K562 (cell line): ENCODE data around the gene RGS14. TPM values are rescaled to one million over a fixed set of nuclear protein-coding genes. Genes with fewer than 3 reads are reported as not detected.

Source experiments
- CAMTA2 ChIP-seq: fragments of 250-450 bp; sonication (Bioruptor Pico); conservative IDR thresholded peaks from 2 replicates; pipeline ENCODE4 v1.5.1; 2022
- CBFB ChIP-seq: sonication (generic); formaldehyde crosslinking; IDR thresholded peaks from 2 replicates; pipeline ENCODE4 v1.4.0; 2020; ENCODE audit warnings: mild to moderate bottlenecking, missing genetic modification reagents
- EGR1 ChIP-seq: fragments of 450-650 bp; conservative IDR thresholded peaks from 2 replicates; pipeline ENCODE4 v1.6.1; 2017; ENCODE audit warnings: mild to moderate bottlenecking
- HDAC1 ChIP-seq, 2 experiments: fragments of 450-650 bp; IDR thresholded peaks; 2 replicates each; pipeline ENCODE4 v1.6.1; 2016 to 2017; ENCODE audit warnings: inconsistent platforms in 1 of 2, mild to moderate bottlenecking in 1 of 2, moderate library complexity in 1 of 2
- HNRNPL ChIP-seq: fragments of 200-400 bp; formaldehyde crosslinking; IDR thresholded peaks from 2 replicates; pipeline ENCODE4 v1.6.1; 2017; ENCODE audit warnings: low read depth, mild to moderate bottlenecking, low read length
- KDM1A ChIP-seq, 2 experiments: fragments of 450-650 bp; IDR thresholded peaks; 2 replicates each; pipeline ENCODE4 v1.6.1; 2016; ENCODE audit warnings: mild to moderate bottlenecking in 2 of 2
- MAFG ChIP-seq: fragments of 450-650 bp; conservative IDR thresholded peaks from 2 replicates; pipeline ENCODE4 v1.6.1; 2016; ENCODE audit warnings: missing genetic modification characterization, missing compliant biosample characterization
- NFXL1 ChIP-seq: fragments of 450-650 bp; formaldehyde crosslinking; IDR thresholded peaks from 2 replicates; pipeline ENCODE4 v1.4.0; 2021; ENCODE audit warnings: mild to moderate bottlenecking
- NRF1 ChIP-seq, 2 experiments: fragments of 450-650 bp; IDR thresholded peaks in 1 of 2; conservative IDR thresholded peaks in 1 of 2; 2 replicates each; pipeline ENCODE4 v1.6.1; 2014; ENCODE audit warnings: mild to moderate bottlenecking in 2 of 2
- POLR2H ChIP-seq: IDR thresholded peaks from 2 replicates; pipeline ENCODE4 v1.6.1; 2016; ENCODE audit warnings: missing genetic modification characterization, low read depth, mild to moderate bottlenecking, control low read depth, missing compliant biosample characterization, moderate library complexity
- SIN3A ChIP-seq, 2 experiments: fragments of 150-350 bp in 1 of 2; IDR thresholded peaks; 2 replicates each; pipeline ENCODE4 v1.6.1; 2011 to 2016; ENCODE audit warnings: borderline replicate concordance in 2 of 2, low read depth in 2 of 2, low read length in 2 of 2, mild to moderate bottlenecking in 2 of 2, moderate library complexity in 2 of 2; ENCODE audit not compliant: control insufficient read depth in 1 of 2
- SIX5 ChIP-seq, 2 experiments: IDR thresholded peaks; 2 replicates each; pipeline ENCODE4 v1.6.1; 2011; ENCODE audit warnings: low read length in 2 of 2, borderline replicate concordance in 1 of 2, low read depth in 1 of 2, mild to moderate bottlenecking in 1 of 2, moderate library complexity in 1 of 2; ENCODE audit not compliant: insufficient read depth in 1 of 2
- SLC30A9 ChIP-seq: fragments of 250-450 bp; sonication (Bioruptor Pico); IDR thresholded peaks from 2 replicates; pipeline ENCODE4 v1.8.0; 2022; ENCODE audit warnings: mild to moderate bottlenecking, moderate library complexity
- STAT5A ChIP-seq: IDR thresholded peaks from 2 replicates; pipeline ENCODE4 v1.6.1; 2012; ENCODE audit warnings: low read length, inconsistent platforms, borderline replicate concordance
- TGIF2 ChIP-seq: sonication (generic); formaldehyde crosslinking; IDR thresholded peaks from 2 replicates; pipeline ENCODE4 v1.8.1; 2022; ENCODE audit warnings: mild to moderate bottlenecking, missing genetic modification reagents, moderate library complexity
- ZC3H8 ChIP-seq: fragments of 450-650 bp; IDR thresholded peaks from 2 replicates; pipeline ENCODE4 v1.6.1; 2017
- ZNF184 ChIP-seq: sonication (generic); formaldehyde crosslinking; IDR thresholded peaks from 2 replicates; pipeline ENCODE4 v1.5.0; 2020; ENCODE audit warnings: missing genetic modification reagents
- ZNF668 ChIP-seq: fragments of 250-450 bp; sonication (Bioruptor Pico); IDR thresholded peaks from 2 replicates; pipeline ENCODE4 v1.8.0; 2022; ENCODE audit warnings: mild to moderate bottlenecking, inconsistent platforms
- ZNF696 ChIP-seq: fragments of 250-450 bp; sonication (Bioruptor Pico); conservative IDR thresholded peaks from 2 replicates; pipeline ENCODE4 v1.4.0; 2020; ENCODE audit warnings: mild to moderate bottlenecking, moderate library complexity
- ZNF707 ChIP-seq: fragments of 250-450 bp; sonication (Bioruptor Pico); conservative IDR thresholded peaks from 2 replicates; pipeline ENCODE4 v1.8.0; 2022; ENCODE audit warnings: inconsistent platforms, mild to moderate bottlenecking, moderate library complexity
- polyA plus RNA-seq, 8 experiments: library from polyadenylated mRNA; depleted of rRNA in 4 of 8; stranded (reverse) in 5 of 8; unstranded in 3 of 8; fragments of >200 nt; fragmentation: Nextera tagmentation in 2 of 8; fragmentation: Illumina TruSeq in 1 of 8; extraction: Ambion mirVana in 2 of 8; extraction: Trizol in 1 of 8; gene quantifications; 2 replicates each; pipeline versions ENCODE4 v1.2.1 to v1.2.3, GENCODE V29; 2011 to 2014; ENCODE audit warnings: inconsistent platforms in 1 of 8, missing spikeins in 1 of 8
- total RNA-seq, 7 experiments: library from RNA; depleted of rRNA in 6 of 7; stranded (reverse); fragments of >200 nt in 6 of 7; fragmentation: Illumina TruSeq in 2 of 7; extraction: Trizol in 2 of 7; gene quantifications; 2 replicates each; pipeline versions ENCODE4 v1.2.1 to v1.2.3, GENCODE V29; 2011 to 2021; ENCODE audit warnings: low replicate concordance in 1 of 7
- TF ChIP-seq, protein P1 (sequence below): sonication (generic); formaldehyde crosslinking; IDR thresholded peaks from 2 replicates; pipeline ENCODE4 v1.8.0; 2022; ENCODE audit warnings: missing genetic modification reagents, mild to moderate bottlenecking, moderate library complexity, borderline replicate concordance
- TF ChIP-seq, protein P2 (sequence below): fragments of 450-650 bp; formaldehyde crosslinking; IDR thresholded peaks from 2 replicates; pipeline ENCODE4 v1.4.0; 2020; ENCODE audit warnings: mild to moderate bottlenecking, mixed read lengths
- TF ChIP-seq, protein P3 (sequence below): fragments of 450-650 bp; IDR thresholded peaks from 2 replicates; pipeline ENCODE4 v1.7.1; 2018; ENCODE audit warnings: mild to moderate bottlenecking, low read depth; ENCODE audit not compliant: partially characterized antibody
- TF ChIP-seq, protein P4 (sequence below): fragments of 450-650 bp; formaldehyde crosslinking; IDR thresholded peaks from 2 replicates; pipeline ENCODE4 v1.4.0; 2022; ENCODE audit warnings: mild to moderate bottlenecking, moderate library complexity

RGS14 gene
- total and polyA plus RNA-seq, 9 of the 15 experiments (the other 6 are each of a cell fraction or from before 2014, with no cell fraction given), result 0.28 to 75.9 (median 34.5) TPM

DNA sequence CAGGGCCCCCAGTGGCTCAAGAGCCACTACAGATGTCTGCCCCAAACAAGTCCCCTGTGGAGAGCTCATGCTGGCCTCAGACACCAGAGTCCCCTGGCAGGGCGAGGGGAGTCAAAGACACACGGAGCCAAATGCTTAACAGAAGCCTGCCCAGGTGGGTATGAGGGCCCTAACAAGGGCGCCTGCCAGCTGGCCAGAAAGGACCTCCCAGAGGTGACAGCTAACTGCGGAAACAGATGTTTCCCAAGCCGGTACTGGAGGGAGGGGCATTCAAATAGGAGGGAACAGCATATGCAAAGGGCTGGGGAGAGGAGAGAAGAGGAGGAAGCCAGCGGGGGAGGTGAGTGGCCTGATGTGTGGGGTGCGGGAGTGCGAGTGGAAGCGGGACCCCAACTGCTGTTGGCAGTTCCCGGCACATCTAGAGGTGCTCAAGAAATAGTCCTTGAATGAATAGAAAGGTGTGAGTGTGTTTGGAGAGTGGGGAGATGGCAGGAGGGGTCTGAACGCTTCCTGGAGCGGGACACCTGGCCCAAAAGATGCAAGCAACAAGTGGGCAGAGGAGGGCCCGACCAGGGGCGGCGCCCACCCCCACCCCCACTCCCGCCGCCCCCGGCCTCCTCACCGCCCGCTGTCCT is 46.9 kb upstream of the RGS14 start (continued):
- no peak for TF ChIP-seq STAT5A
- peak in 1 of 2 experiments; percentile 76; a peak in 1 of 4 replicates for TF ChIP-seq SIN3A (IDR thresholded peaks at IDR 0.05; ENCODE audit: borderline replicate concordance in 2 of 2, control insufficient read depth in 1 of 2, low read depth in 2 of 2, low read length in 2 of 2)
- no peak for TF ChIP-seq NFXL1 (CRISPR knock-in tag)
- TF ChIP-seq EGR1, result 0 out of 2 replicates have a peak, but pooled peaks have one; percentile 35
- TF ChIP-seq TGIF2 (CRISPR knock-in tag), result peak; percentile 43; the same call in 1 of the 2 replicates
- no peak for TF ChIP-seq MAFG (tag)
- TF ChIP-seq POLR2H (tag), result no peak
- TF ChIP-seq, protein P1, sequence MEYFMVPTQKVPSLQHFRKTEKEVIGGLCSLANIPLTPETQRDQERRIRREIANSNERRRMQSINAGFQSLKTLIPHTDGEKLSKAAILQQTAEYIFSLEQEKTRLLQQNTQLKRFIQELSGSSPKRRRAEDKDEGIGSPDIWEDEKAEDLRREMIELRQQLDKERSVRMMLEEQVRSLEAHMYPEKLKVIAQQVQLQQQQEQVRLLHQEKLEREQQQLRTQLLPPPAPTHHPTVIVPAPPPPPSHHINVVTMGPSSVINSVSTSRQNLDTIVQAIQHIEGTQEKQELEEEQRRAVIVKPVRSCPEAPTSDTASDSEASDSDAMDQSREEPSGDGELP, result peak; percentile 92
- no peak for TF ChIP-seq SIX5 (IDR thresholded peaks at IDR 0.05; ENCODE audit: borderline replicate concordance in 1 of 2, insufficient read depth in 1 of 2, low read depth in 1 of 2, low read length in 2 of 2)
- TF ChIP-seq, protein P2, sequence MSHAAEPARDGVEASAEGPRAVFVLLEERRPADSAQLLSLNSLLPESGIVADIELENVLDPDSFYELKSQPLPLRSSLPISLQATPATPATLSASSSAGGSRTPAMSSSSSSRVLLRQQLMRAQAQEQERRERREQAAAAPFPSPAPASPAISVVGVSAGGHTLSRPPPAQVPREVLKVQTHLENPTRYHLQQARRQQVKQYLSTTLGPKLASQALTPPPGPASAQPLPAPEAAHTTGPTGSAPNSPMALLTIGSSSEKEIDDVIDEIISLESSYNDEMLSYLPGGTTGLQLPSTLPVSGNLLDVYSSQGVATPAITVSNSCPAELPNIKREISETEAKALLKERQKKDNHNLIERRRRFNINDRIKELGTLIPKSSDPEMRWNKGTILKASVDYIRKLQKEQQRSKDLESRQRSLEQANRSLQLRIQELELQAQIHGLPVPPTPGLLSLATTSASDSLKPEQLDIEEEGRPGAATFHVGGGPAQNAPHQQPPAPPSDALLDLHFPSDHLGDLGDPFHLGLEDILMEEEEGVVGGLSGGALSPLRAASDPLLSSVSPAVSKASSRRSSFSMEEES (CRISPR knock-in tag), result no peak
- TF ChIP-seq HNRNPL, result no peak
- TF ChIP-seq, protein P3, sequence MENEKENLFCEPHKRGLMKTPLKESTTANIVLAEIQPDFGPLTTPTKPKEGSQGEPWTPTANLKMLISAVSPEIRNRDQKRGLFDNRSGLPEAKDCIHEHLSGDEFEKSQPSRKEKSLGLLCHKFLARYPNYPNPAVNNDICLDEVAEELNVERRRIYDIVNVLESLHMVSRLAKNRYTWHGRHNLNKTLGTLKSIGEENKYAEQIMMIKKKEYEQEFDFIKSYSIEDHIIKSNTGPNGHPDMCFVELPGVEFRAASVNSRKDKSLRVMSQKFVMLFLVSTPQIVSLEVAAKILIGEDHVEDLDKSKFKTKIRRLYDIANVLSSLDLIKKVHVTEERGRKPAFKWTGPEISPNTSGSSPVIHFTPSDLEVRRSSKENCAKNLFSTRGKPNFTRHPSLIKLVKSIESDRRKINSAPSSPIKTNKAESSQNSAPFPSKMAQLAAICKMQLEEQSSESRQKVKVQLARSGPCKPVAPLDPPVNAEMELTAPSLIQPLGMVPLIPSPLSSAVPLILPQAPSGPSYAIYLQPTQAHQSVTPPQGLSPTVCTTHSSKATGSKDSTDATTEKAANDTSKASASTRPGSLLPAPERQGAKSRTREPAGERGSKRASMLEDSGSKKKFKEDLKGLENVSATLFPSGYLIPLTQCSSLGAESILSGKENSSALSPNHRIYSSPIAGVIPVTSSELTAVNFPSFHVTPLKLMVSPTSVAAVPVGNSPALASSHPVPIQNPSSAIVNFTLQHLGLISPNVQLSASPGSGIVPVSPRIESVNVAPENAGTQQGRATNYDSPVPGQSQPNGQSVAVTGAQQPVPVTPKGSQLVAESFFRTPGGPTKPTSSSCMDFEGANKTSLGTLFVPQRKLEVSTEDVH, result no peak
- TF ChIP-seq ZNF696 (CRISPR knock-in tag), result no peak
- TF ChIP-seq ZC3H8, result no peak
- no peak for TF ChIP-seq ZNF184 (CRISPR knock-in tag)
- no peak for TF ChIP-seq KDM1A (IDR thresholded peaks at IDR 0.05)
- peak in 1 of 2 experiments; percentile 63; a peak in 2 of 4 replicates for TF ChIP-seq HDAC1 (IDR thresholded peaks at IDR 0.05)
- no peak for TF ChIP-seq ZNF668 (CRISPR knock-in tag)
- TF ChIP-seq NRF1 (conservative IDR thresholded peaks at IDR 0.05 in 1 of 2, IDR thresholded peaks at IDR 0.05 in 1 of 2), result no peak
- no peak for TF ChIP-seq SLC30A9
- no peak for TF ChIP-seq CBFB (CRISPR knock-in tag)
- TF ChIP-seq ZNF707 (CRISPR knock-in tag), result no peak
- TF ChIP-seq, protein P4, sequence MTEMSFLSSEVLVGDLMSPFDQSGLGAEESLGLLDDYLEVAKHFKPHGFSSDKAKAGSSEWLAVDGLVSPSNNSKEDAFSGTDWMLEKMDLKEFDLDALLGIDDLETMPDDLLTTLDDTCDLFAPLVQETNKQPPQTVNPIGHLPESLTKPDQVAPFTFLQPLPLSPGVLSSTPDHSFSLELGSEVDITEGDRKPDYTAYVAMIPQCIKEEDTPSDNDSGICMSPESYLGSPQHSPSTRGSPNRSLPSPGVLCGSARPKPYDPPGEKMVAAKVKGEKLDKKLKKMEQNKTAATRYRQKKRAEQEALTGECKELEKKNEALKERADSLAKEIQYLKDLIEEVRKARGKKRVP (CRISPR knock-in tag), result no peak
- TF ChIP-seq CAMTA2 (CRISPR knock-in tag), result no peak
